GM12891 (cell line): ENCODE results near the gene LTBP3.

Experiments used
- DNase-seq: peaks from one replicate; pipeline ENCODE4 v3.0.0; 2011; ENCODE audit warnings: low spot score; ENCODE audit not compliant: insufficient read length
- FAIRE-seq: peaks from 2 replicates; lab custom pipeline; 2011; peaks lifted over from hg19 to GRCh38; lab: Jason Lieb, UNC
- PAX5 ChIP-seq: IDR thresholded peaks from 2 replicates; pipeline ENCODE4 v1.6.1; 2011; ENCODE audit warnings: low read length, moderate library complexity, mild to moderate bottlenecking; ENCODE audit not compliant: insufficient read depth, severe bottlenecking
- POLR2A ChIP-seq: IDR thresholded peaks from 2 replicates; pipeline ENCODE4 v1.6.1; 2011; ENCODE audit warnings: low read depth, low read length, control low read depth
- POLR2AphosphoS5 ChIP-seq: IDR thresholded peaks from 2 replicates; pipeline ENCODE4 v1.6.1; 2011; ENCODE audit warnings: low read depth, low read length, control low read depth
- POU2F2 ChIP-seq: IDR thresholded peaks from 2 replicates; pipeline ENCODE4 v1.6.1; 2011; ENCODE audit warnings: low read depth, mild to moderate bottlenecking, control low read depth, low read length, moderate library complexity
- SPI1 ChIP-seq: IDR thresholded peaks from 2 replicates; pipeline ENCODE4 v1.6.1; 2011; ENCODE audit warnings: low read depth, low read length, control low read depth
- TAF1 ChIP-seq: IDR thresholded peaks from 2 replicates; pipeline ENCODE4 v1.6.1; 2011; ENCODE audit warnings: low read depth, low read length, control low read depth

Gene LTBP3

GRCh38 chr11:65555693-65556231 lies 2.4 kb downstream of the LTBP3 start:
- DNase-seq (no peak), FAIRE-seq (no peak)
- no peak for TF ChIP-seq SPI1
- no peak for TF ChIP-seq POLR2A

- DNase-seq (no peak), FAIRE-seq (no peak)
- TF ChIP-seq TAF1 (no peak), POLR2A (no peak), POU2F2 (no peak), SPI1 (no peak), POLR2AphosphoS5 (no peak), PAX5 (no peak)
Observed at GRCh38 chr11:65554842-65555430, 3.2 kb downstream of the LTBP3 start.

- FAIRE-seq (no peak), DNase-seq (no peak)
- TF ChIP-seq POLR2AphosphoS5 = no peak
- TF ChIP-seq PAX5 = no peak
Observed at GRCh38 chr11:65554057-65554818, 3.9 kb downstream of the LTBP3 start.

- TF ChIP-seq POU2F2 (no peak), POLR2A (no peak), SPI1 (no peak), POLR2AphosphoS5 (no peak), PAX5 (no peak), TAF1 (no peak)
- FAIRE-seq (no peak), DNase-seq (no peak)
Observed at GRCh38 chr11:65553301-65554001, 4.7 kb downstream of the LTBP3 start.

- no peak for FAIRE-seq
- DNase-seq = no peak
Observed at GRCh38 chr11:65552388-65552951, 5.7 kb downstream of the LTBP3 start.

GRCh38 chr11:65551572-65552387 lies 6.4 kb downstream of the LTBP3 start:
- TF ChIP-seq TAF1 = no peak
- no peak for TF ChIP-seq POU2F2
- no peak for TF ChIP-seq PAX5
- TF ChIP-seq SPI1 = no peak
- TF ChIP-seq POLR2A = no peak
- no peak for TF ChIP-seq POLR2AphosphoS5
- FAIRE-seq (peak; percentile 90), DNase-seq (no peak)

More at GRCh38 chr11:65552388-65552951, 5.7 kb downstream of the LTBP3 start:
- no peak for TF ChIP-seq POLR2AphosphoS5
- TF ChIP-seq SPI1 = no peak
- no peak for TF ChIP-seq POLR2A
- no peak for TF ChIP-seq PAX5
- no peak for TF ChIP-seq POU2F2
- TF ChIP-seq TAF1 = no peak

GRCh38 chr11:65549096-65549495 lies 9.1 kb downstream of the LTBP3 start:
- FAIRE-seq (no peak), DNase-seq (no peak)
- TF ChIP-seq POLR2AphosphoS5 (no peak), POLR2A (no peak), TAF1 (no peak), PAX5 (no peak), POU2F2 (no peak), SPI1 (no peak)

GRCh38 chr11:65548395-65548794 lies 9.8 kb downstream of the LTBP3 start:
- TF ChIP-seq TAF1 (no peak), POLR2A (no peak), PAX5 (no peak), POLR2AphosphoS5 (no peak), SPI1 (no peak), POU2F2 (no peak)
- DNase-seq (no peak), FAIRE-seq (no peak)

GRCh38 chr11:65547446-65548125 lies 10.6 kb downstream of the LTBP3 start:
- no peak for FAIRE-seq
- no peak for DNase-seq
- TF ChIP-seq PAX5 (no peak), POLR2A (no peak), POLR2AphosphoS5 (no peak), TAF1 (no peak), SPI1 (no peak), POU2F2 (no peak)

GRCh38 chr11:65546217-65546958 lies 11.8 kb downstream of the LTBP3 start:
- DNase-seq = peak; percentile 99
- peak; percentile 91 for FAIRE-seq

More at GRCh38 chr11:65546217-65546958, 11.8 kb downstream of the LTBP3 start:
- TF ChIP-seq POLR2A = no peak
- TF ChIP-seq PAX5 = no peak
- TF ChIP-seq SPI1 = no peak
